ENCODE data around the gene SLC35B1.
A peak's percentile ranks its signal among the peaks of the same experiment; 100 is the strongest.

Gene SLC35B1

GRCh38 chr17:49742166-49742638, 34.4 kb upstream of the SLC35B1 start:
- no peak for TF ChIP-seq CTCF (IDR thresholded peaks at IDR 0.05; ENCODE audit: borderline replicate concordance, control extremely low read depth, extremely low read depth, insufficient read depth, missing control alignments)
- in situ Hi-C loops (cut with MboI; ENCODE audit: low sequenced_read_pairs, unreplicated experiment) = no loop called here
- DNase-seq (ENCODE audit: low spot score) = no peak

GRCh38 chr17:49741692-49742076, 33.9 kb upstream of the SLC35B1 start:
- DNase-seq (ENCODE audit: low spot score) = no peak
- no peak for TF ChIP-seq CTCF (IDR thresholded peaks at IDR 0.05; ENCODE audit: borderline replicate concordance, control extremely low read depth, extremely low read depth, insufficient read depth, missing control alignments)
- in situ Hi-C loops (cut with MboI; ENCODE audit: low sequenced_read_pairs, unreplicated experiment) = no loop called here

- peak; percentile 59 for DNase-seq (ENCODE audit: low spot score)
- in situ Hi-C loops (cut with MboI; ENCODE audit: low sequenced_read_pairs, unreplicated experiment) = no loop called here
- TF ChIP-seq CTCF (IDR thresholded peaks at IDR 0.05; ENCODE audit: borderline replicate concordance, control extremely low read depth, extremely low read depth, insufficient read depth, missing control alignments) = no peak
These were observed 33.4 kb upstream of the SLC35B1 start for GRCh38 chr17:49741009-49741691.

- peak; percentile 64 for DNase-seq (ENCODE audit: low spot score)
- in situ Hi-C loops (cut with MboI; ENCODE audit: low sequenced_read_pairs, unreplicated experiment) = no loop called here
- no peak for TF ChIP-seq CTCF (IDR thresholded peaks at IDR 0.05; ENCODE audit: borderline replicate concordance, control extremely low read depth, extremely low read depth, insufficient read depth, missing control alignments)
These were observed 32.0 kb upstream of the SLC35B1 start for GRCh38 chr17:49739641-49740271.

GRCh38 chr17:49738456-49739163, 30.8 kb upstream of the SLC35B1 start:
- in situ Hi-C loops (cut with MboI; ENCODE audit: low sequenced_read_pairs, unreplicated experiment) = no loop called here
- no peak for TF ChIP-seq CTCF (IDR thresholded peaks at IDR 0.05; ENCODE audit: borderline replicate concordance, control extremely low read depth, extremely low read depth, insufficient read depth, missing control alignments)
- DNase-seq (ENCODE audit: low spot score) = no peak

GRCh38 chr17:49734515-49735490, 27.0 kb upstream of the SLC35B1 start:
- TF ChIP-seq CTCF (IDR thresholded peaks at IDR 0.05; ENCODE audit: borderline replicate concordance, control extremely low read depth, extremely low read depth, insufficient read depth, missing control alignments) = no peak
- DNase-seq (ENCODE audit: low spot score) = no peak
- in situ Hi-C loops (cut with MboI; ENCODE audit: low sequenced_read_pairs, unreplicated experiment) = no loop called here

Measured in GM13976 (cell line).